Stimulated activated CD4-positive, alpha-beta T cell treated with anti-CD3 and anti-CD28 coated beads, Interleukin-2, amount 100 ng/mL, for 24 hours (primary cell): ENCODE data around the gene NUMBL.

Source experiments
- DNase-seq, 2 donors: peaks; one replicate each; pipeline ENCODE4 v3.0.0-alpha.2; 2020

NUMBL gene

DNA sequence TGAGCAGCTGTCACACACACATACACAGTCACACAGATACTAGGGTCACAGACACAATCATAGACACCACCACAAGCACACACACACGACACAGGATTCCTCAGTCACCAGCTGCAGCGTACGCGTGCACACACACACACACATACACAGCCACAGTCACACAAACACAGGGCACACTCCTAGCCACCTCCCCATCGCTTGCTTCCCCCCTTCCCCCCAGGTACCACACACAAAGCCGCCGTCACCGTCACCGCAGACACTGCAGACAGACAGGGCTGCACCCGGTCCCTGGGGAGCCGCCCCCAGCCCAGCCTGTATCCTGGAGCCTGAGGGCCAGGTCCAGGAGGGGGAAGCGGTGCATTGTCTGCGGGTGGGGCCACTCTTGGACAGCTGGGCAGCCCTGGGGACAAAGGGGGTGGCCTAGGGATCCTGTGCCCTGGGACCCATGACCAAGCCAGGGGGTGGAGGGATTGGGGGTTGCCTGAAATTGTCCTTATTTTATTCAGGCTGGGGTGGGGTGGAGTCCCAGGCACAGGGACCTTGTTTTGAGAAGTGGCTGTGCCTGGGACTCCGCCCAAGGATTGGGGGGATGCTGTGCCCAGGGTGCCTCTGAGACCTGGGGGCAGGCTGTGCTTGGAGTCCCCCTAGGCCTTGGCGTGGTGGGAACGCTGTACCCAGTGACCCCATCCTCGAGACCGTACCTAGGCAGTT, 957 bp downstream of the NUMBL start:
- peak in 1 of 2 donors; percentile 16 for DNase-seq

GRCh38 chr19:40688987-40689338, 1.5 kb downstream of the NUMBL start:
- DNase-seq: no peak

DNA sequence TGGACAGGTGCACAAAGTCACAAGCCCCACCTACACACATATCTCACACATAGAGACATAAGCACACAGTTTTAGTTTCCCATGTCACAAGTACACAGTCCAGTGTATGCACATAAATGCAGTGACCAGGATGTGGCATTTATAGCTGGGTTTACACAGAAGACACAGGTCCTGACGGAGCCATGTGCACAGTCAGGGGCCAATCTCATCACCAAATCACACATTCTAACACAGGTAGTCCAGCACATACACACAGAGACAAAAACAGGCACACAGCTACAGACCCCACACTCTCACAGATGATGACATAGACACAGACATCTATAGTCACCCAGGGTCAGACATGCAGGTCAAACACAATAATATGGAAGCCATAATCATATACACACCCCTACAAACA, 2.1 kb downstream of the NUMBL start:
- no peak for DNase-seq

DNA sequence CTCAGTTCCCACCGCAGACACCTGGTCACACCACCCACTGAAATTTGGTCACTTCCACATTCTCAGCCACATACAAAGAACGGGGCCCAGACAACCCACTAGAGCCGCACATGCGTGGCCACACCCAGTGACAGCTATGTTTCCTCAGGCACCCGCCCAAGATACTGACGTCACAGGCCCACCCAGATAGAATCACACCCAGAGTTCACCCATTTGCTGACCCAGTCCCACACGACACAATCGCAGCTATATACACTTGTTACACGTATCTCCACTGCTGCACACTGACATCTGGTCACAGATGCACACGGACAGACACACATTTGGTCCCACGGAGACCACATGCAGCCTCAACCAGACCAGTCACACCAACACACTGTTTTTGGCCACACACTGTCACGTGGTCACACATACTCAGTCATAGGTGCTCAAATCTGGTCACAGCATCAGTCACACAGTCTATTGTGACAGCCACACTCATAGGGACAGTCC, 2.9 kb downstream of the NUMBL start:
- no peak for DNase-seq

- no peak for DNase-seq
Measured at GRCh38 chr19:40686882-40687524, 3.4 kb downstream of the NUMBL start.

DNA sequence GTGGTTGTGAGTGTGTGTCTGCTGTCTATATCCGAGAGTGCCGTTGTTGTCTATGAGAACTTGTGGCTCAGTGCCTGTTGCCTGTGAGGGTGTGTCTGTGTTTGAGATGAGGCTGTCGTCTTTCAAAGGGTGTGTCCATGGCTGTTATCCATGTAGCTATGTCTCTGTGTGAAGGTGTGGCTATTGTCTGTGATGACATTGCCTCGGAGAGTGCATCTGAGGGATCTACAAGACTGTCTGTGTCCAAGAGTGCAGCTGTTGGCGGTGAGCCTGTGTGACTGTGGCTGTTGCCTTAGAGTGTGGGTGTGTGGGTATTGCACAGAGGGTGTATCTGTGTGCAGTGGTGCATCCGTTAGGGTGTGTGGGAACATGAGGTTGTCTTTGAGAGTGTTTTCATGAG, 4.9 kb downstream of the NUMBL start:
- no peak for DNase-seq

DNA sequence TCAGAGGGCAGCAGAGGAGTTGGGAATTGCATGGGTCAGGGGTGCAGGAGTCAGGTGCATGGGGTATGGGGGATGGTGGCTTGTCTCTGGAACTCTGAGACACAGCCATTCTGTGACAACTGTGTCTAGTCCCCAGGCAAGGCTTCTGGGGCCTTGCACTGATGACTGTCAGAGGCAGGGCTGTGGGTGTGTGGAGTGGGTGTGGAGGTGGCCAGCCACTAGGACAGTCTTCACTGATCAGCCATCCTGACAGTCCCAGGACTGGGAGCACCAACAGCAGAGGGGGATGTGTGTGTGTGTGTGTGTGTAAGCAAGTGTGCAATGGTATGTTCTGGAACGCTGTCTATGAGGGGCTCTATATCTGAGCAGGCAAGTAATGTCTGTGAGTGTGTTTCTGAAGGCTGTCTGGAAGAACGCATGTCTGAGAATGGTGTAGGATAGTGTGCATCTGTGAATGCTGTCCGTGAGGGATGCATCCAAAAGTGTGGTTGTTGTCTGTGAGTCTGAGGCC, 5.4 kb downstream of the NUMBL start:
- no peak for DNase-seq

DNA sequence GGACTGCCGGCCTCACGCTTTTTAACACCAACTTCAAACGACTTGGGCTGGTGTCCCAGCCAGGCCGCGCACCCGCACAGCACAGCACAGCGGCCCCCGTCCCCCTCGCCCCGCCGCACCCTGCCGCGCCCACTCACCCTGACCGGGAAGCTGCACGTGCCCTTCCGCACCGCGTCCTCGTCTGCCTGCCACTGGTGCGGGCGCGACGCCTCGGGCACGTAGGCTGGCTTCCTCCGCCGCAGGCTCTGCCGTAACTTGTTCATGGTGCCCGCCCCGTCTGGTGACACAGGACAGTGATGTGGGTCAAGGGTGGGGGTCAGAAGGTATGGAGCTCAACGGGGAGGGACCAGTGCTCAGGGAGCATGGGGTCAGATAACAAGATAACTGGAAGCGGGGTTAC, 6.2 kb downstream of the NUMBL start:
- no peak for DNase-seq

GRCh38 chr19:40683437-40683836, 7.0 kb downstream of the NUMBL start:
- no peak for DNase-seq

DNA sequence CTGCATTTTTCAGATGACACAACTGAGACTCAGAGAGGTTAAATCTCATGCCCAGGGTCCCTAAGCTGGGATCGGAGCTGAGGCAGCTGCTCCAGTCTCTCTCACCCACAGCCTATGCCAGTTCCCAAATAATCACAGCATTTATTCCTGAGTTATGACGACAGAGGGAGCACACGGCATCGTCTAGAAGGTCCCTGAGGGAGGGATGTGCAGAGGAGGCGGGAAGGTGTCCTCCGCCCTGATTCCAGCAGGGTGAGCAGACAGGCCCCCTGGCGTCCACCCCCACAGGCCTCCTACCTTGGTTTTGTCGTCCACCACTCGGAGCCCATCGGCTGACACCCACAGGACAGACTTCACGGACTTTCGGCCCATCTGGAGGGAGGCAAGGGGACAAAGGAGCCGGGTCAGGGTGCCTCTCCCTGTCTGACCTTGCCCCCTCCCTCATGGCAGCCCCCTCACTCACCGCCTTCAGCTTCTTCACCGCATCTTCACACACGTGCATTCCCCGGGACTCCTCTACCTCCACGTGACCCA, 8.0 kb downstream of the NUMBL start:
- no peak for DNase-seq

DNA sequence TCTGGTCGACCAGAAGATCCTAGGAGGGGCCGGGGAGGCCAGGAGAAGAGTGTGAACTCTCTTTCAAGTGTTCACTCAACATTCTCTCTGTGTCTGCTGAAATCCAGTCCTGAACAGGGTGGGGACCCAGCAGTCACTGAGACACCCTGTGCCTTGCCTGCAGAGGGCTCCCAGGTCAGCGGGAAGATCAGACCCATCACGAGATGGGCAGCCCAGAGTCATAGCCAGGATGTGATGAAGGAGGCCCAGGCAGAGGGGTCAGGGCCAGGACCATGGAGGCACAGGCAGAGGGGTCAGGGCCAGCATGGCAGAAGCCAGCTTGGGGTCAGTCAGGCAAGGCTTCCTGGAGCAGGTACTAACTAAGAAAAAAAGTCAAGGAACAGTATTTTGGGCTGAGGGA, 9.4 kb downstream of the NUMBL start:
- no peak for DNase-seq

- DNase-seq: no peak
Measured at GRCh38 chr19:40677156-40677555, 13.3 kb downstream of the NUMBL start.

- no peak for DNase-seq
Measured at GRCh38 chr19:40674291-40674690, 16.2 kb downstream of the NUMBL start.

DNA sequence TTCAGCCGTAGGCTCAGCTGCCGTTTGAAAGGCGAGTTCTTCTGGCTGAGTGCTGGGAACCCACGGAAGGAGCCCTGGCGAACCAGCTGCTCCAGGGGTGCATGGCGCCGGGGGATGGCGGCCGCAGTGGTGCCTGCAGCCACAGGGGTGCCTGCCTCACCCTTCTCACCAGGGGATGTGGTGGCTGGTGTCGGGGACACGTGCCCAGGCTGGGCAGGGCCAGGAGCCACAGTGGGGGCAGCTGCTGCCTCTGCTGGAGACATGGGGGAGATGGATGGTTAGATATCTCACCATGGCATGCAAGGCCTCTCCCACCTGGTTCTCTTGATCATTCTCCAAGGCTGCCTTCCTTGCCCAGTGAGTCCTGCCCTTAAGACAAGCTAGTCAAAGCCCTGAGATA, 17.1 kb downstream of the NUMBL start:
- DNase-seq: no peak

DNA sequence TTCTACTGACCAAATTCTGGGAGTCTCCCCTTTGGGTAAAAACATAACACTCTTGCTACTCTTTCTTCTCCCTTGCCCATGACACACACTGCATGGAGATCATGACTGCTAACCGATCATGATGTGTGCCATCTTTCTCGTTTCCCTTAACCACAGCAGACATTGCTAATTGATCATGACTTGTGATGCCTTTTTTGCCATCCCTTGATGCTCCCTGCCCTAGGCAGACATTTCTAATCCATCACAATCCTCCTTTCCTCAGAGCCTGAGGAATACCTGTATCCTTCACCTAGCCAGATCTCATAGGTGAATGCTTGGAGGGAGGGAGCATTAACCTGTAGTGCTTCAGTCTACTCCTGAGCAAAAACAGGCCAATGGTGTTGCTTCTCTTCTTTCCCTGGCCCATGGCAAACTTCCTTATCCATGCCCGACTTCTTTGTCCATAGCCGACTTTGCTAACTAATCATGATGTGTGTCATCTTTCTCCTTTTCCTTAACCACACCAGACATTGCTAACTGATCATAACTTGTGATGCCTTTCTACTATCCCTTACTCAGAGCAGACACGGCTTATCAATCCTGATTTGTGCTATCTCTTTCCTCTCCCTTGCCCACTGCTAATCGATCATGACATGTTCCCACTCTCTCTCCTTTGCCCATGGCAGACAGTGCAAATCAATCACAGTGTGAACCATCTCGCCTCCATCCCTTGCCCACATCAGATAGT, 17.7 kb downstream of the NUMBL start:
- no peak for DNase-seq

- DNase-seq: no peak
Measured at GRCh38 chr19:40672038-40672437, 18.4 kb downstream of the NUMBL start.

- no peak for DNase-seq
Measured at GRCh38 chr19:40671404-40671803, 19.0 kb downstream of the NUMBL start.

GRCh38 chr19:40668991-40669614, 21.3 kb downstream of the NUMBL start:
- no peak for DNase-seq

DNA sequence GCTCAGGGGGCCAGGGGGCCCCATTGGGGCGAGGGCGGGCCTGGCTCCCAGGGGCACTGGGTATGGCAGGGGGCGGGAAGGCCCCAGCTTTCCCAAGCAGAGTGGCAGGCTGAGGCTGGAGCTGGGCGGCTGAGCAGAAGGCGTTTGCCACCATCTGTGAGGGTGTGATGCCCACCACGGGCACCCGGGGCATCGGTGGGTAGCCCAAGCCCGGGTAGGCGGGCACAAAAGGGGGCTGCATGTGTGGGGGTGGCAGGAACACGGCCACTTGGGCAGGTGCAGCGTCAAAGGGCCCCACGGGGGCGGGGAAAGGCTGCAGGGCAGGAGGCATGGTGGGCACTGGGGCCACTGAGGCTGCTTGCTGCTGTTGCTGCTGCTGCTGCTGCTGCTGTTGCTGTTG, 22.8 kb downstream of the NUMBL start:
- no peak for DNase-seq

DNA sequence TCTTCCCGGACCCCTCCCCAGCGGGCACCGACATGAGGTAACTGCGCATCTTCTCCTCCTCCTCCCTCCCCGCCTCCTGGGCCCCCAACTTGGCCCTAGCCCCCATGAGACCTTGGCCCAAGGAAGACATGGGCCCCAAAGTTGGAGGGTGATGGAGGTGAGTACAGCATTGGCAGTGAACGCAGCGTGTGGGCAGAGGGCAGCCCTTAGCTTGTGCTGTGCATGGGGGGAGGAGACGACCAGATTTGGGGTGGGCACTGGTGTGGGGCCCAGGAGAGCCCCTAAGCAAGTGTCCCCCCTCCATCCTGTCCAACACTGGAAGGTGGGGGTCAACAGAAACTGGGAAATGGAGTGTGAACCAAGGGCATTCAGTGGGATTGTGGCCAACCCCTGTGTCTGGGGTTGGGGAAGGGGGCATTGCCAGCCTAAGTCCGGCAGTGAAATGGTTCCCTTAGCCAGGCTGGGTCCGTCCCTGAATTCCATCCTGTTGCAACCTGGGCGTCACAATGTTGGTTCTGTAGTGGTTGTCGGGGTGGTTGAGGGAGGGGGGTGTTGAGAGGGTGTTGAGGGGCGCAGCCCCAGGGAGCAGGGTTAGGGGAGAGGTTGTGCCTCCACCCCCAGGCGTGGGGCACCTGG, 23.5 kb downstream of the NUMBL start:
- DNase-seq: no peak

- DNase-seq: peak; percentile 9 to 40
Measured at GRCh38 chr19:40663695-40664692, 26.5 kb downstream of the NUMBL start.
